ENCODE results near the gene IFNA7. TPM values are rescaled to one million over a fixed set of nuclear protein-coding genes. Genes with fewer than 3 reads are reported as not detected.
"Not testable (repeated sequence)": the region's sequence is repeated elsewhere in the genome, so short reads cannot be mapped to it uniquely, and the experiment has no call there.

IFNA7 gene
- total RNA-seq: not detected

DNA sequence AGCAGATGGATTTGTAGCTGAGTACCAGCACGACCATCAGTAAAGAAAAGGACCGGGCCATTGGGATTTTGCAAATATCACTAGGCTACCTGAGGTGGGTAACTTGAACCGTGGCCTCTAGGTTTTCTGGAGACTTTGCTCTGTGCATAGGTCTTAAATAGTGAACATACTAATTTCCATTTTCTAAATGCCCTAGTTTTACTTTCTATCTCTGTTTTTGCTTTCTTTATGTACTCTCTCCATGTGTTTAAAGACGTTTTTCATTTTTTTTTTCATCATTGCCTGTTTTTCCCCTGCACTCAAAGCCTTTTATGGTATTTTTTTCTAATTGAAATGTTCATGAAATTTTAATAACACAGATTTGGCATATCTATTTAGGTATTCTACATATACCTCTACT, at the start of gene IFNA7:
Gene IFNA7, minus strand, starts transcription at position 101 of the 400 bp plus-strand sequence. Its CDS starts 40 bp downstream, at position 61.
- not testable (repeated sequence) for H3K27ac ChIP-seq, H3K27me3 ChIP-seq, H3K9me3 ChIP-seq, DNase-seq, H3K36me3 ChIP-seq, H3K4me3 ChIP-seq, H3K4me1 ChIP-seq

DNA sequence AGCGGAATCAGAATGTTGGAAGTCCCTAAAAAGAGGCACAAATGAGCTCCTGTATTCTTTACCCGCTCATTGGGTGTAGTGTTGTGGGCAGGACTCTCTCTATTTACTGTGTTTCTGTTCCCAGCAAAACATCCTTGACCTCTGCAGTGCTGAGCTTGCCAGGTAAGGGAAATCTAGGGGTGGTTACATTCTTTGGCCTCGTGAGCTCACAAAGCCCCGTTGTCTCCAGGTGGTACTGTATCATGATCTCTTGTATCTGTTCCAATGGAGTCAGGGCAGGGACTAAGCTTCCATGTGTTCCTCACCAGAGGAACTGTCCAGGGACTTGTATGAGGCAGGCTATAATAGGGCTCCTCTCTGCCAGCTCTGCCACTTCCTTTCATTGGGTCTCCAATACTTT, 49.6 kb upstream of the IFNA7 start:
- Histone ChIP-seq H3K9me3 (no peaks in the 10 kb centered on the region), H3K36me3 (no peaks in the 10 kb centered on the region), H3K4me1 (peaks cover 0 to 4% (median 0%) of the 10 kb centered on the region in 4 donors), H3K27me3 (no peaks in the 10 kb centered on the region), H3K4me3 (no peak overlapping the region), H3K27ac (no peak overlapping the region)
- DNase-seq: no peak
- TF ChIP-seq POLR2A (IDR thresholded peaks at IDR 0.05): no peak
- TF ChIP-seq, protein P1, sequence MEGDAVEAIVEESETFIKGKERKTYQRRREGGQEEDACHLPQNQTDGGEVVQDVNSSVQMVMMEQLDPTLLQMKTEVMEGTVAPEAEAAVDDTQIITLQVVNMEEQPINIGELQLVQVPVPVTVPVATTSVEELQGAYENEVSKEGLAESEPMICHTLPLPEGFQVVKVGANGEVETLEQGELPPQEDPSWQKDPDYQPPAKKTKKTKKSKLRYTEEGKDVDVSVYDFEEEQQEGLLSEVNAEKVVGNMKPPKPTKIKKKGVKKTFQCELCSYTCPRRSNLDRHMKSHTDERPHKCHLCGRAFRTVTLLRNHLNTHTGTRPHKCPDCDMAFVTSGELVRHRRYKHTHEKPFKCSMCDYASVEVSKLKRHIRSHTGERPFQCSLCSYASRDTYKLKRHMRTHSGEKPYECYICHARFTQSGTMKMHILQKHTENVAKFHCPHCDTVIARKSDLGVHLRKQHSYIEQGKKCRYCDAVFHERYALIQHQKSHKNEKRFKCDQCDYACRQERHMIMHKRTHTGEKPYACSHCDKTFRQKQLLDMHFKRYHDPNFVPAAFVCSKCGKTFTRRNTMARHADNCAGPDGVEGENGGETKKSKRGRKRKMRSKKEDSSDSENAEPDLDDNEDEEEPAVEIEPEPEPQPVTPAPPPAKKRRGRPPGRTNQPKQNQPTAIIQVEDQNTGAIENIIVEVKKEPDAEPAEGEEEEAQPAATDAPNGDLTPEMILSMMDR (IDR thresholded peaks at IDR 0.05): no peak

DNA sequence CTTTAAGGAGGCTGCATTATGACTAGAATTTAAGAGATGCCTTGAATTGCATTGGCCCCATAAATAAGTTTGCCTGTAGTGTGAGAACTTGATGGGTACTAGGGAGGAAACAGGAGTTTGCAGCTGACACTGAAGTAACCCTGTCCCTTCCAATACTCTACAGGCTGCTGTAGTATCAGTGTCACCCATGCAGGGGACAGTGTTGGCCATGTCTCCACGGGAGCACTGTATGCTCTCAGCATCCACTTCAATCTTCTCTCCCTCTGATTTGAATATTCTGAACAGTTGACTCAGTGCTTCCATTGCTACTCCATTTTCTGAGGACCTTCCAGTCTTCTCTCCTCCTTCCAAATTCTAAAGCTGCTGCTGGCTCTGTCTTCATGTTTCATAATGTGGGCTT, 49.2 kb upstream of the IFNA7 start:
- H3K27me3 ChIP-seq: no peaks in the 10 kb centered on the region
- H3K4me3 ChIP-seq: no peak overlapping the region
- TF ChIP-seq, protein P1 (IDR thresholded peaks at IDR 0.05): no peak
- TF ChIP-seq POLR2A (IDR thresholded peaks at IDR 0.05): no peak
- H3K36me3 ChIP-seq: no peaks in the 10 kb centered on the region
- no peak for DNase-seq
- H3K4me1 ChIP-seq: peaks cover 0 to 4% (median 0%) of the 10 kb centered on the region in 4 donors
- H3K27ac ChIP-seq: no peak overlapping the region
- no peaks in the 10 kb centered on the region for H3K9me3 ChIP-seq

DNA sequence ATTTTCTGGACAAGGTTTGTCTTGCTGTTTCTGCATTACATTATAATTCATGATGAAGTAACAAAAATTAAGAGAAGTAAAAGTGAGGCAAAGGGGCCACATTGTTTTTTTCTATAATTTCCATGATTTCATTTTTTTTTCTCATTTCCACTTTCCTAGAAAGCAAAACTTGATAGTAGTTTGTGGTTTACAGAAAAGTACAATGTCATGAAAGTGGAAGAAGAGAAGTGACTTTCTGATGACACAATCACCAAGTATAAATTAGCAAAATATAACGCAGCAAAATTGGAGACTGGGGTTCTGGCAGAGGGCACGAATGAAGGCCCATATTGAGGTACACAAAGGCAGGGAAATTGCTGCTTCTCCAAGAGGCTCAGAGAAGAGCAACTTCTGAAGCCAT, 42.8 kb upstream of the IFNA7 start:
- Histone ChIP-seq H3K9me3 (no peaks in the 10 kb centered on the region), H3K4me3 (no peak overlapping the region), H3K27ac (no peak overlapping the region), H3K27me3 (no peaks in the 10 kb centered on the region), H3K36me3 (no peaks in the 10 kb centered on the region), H3K4me1 (no peaks in the 10 kb centered on the region)
- DNase-seq: no peak
- TF ChIP-seq, protein P1 (IDR thresholded peaks at IDR 0.05): no peak
- TF ChIP-seq POLR2A (IDR thresholded peaks at IDR 0.05): no peak

DNA sequence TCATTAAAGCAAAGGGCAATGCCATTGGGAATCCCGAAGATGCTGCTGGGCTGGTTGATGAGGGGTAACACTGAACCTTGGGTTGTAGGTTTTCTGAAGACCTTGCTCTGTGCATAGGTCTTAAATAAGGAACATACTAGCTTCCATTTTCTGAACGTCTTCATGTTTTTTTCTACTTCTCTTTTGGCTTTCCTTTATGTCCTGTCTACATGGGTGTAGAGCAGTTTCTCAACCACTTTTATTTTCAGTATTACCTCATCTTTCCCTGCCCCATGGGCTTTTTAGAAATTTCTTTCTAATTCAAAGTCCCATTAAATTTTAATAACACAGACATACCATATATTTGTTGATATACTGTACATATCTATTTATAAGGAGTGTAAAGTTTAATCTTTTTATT, 37.9 kb upstream of the IFNA7 start, which contains the start of gene IFNA14:
Gene IFNA14, minus strand, starts transcription at position 95 of the 400 bp plus-strand sequence. Its CDS starts 70 bp downstream, at position 25.
- H3K9me3 ChIP-seq: no peaks in the 10 kb centered on the region
- H3K4me3 ChIP-seq: no peak within 1 kb of the TSS
- no peaks in the 10 kb centered on the region for H3K27me3 ChIP-seq
- H3K36me3 ChIP-seq: no peaks in the 10 kb centered on the region
- no peak within 1 kb of the TSS for H3K27ac ChIP-seq
- TF ChIP-seq, protein P1 (IDR thresholded peaks at IDR 0.05): no peak
- TF ChIP-seq POLR2A (IDR thresholded peaks at IDR 0.05): no peak
- H3K4me1 ChIP-seq: no peaks in the 10 kb centered on the region
- no peak for DNase-seq

DNA sequence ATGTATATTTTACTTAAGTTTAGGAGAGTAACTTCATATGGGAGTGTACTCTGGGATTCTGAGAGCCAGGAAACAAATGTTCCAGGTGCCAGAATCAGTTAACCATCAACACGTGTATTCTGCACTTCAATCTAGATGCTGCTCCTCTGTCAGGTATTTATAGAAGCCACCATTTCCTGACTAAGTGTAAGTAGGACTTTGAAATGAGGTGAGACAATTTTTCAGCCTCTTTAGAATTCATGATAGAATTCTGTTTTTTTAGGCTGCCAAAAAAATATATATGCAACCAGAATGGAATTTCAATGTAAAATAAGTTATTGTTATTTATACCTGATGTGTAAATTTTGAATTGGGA, 34.3 kb upstream of the IFNA7 start:
- not testable (repeated sequence) for H3K4me1 ChIP-seq, H3K4me3 ChIP-seq, H3K9me3 ChIP-seq, H3K27me3 ChIP-seq, H3K36me3 ChIP-seq, DNase-seq, H3K27ac ChIP-seq

Measured in Peyer's patch (tissue), 4 donors.